ENCODE measurements around the gene ZDHHC17.

DNA sequence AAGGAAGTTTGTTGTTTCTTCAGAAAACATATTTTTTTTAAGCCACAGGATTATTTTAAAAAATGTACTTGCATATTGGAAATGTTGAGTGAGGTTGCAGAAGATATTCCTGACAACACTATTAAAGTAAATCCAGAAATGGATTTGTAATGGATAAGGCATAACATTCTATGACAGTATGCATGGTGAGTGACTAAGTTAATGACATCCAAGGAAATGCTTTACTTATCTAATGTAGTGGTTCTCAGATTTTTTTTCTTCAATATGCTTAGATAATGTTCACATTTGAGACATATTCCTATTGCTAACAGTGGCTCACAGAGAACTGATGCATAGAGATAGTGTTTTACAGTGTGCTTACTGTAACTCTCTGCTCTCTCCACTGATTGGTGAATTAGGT lies 49.4 kb downstream of the ZDHHC17 start:
- TF ChIP-seq POLR2AphosphoS5 (IDR thresholded peaks at IDR 0.05; ENCODE audit: low read depth, low read length) (no peak), CTCF (IDR thresholded peaks at IDR 0.05) (no peak), SIN3A (IDR thresholded peaks at IDR 0.05; ENCODE audit: borderline replicate concordance, insufficient read depth, low read depth, low read length) (no peak), TCF7L2 (IDR thresholded peaks at IDR 0.05; ENCODE audit: low read depth, low read length) (no peak)

Data from Panc1 (cell line).